COLO668 (cell line): ENCODE results near the gene TMEM33.

Source experiments
- DNase-seq: peaks from one replicate; lab custom pipeline; 2025; ENCODE audit not compliant: unreplicated experiment; lab: John Stamatoyannopoulos, UW

The TMEM33 gene

DNA sequence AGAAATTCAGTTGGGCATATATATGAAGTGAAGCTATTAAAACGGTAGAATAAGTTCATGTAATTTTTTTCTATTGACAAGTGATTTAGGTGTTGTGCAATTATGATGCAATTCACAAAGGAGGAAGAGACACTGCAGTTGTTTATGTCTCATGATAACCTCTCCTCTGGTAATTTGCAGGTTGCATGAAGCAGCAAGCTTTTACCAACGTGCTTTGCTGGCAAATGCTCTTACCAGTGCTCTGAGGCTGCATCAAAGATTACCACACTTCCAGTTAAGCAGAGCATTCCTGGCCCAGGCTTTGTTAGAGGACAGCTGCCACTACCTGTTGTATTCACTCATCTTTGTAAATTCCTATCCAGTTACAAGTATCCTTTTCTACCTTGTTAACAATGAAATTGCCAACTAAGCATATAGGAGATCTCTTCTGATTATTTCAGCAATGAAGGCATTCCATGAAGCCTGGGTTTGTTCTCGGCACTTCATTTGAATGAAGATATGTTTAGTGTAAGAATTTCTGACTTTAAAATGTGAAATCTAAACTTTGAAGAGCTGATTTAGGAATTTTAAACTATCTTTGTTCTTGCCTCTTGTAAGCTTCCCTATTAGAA, 3.9 kb downstream of the TMEM33 start:
- no peak for DNase-seq

DNA sequence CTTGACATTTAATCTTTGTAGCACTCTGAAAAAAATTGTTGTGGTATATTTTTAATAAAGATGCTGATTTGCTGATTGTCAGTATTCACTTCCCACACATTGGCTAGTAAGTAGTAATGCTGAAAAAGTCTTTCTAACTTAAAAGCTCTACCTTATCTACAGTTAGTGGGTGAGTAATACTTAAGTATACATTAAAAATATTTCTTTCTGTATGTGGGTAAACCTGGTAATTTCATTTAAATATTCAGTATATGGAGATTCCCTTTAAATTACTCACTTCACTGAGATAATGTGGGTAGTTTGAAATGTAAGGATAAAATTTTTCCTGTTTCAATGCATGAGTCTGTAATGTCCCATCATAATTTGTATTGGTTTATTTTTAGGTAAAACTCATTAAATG, 5.6 kb downstream of the TMEM33 start:
- no peak for DNase-seq

GRCh38 chr4:41943506-41943905, 8.3 kb downstream of the TMEM33 start:
- no peak for DNase-seq

- DNase-seq: no peak
These were observed 8.9 kb downstream of the TMEM33 start for GRCh38 chr4:41944089-41944488.

- no peak for DNase-seq
These were observed 14.3 kb downstream of the TMEM33 start for GRCh38 chr4:41949531-41949930.

GRCh38 chr4:41957634-41958033, 22.4 kb downstream of the TMEM33 start:
- no peak for DNase-seq

- no peak for DNase-seq
These were observed 27.9 kb downstream of the TMEM33 start for GRCh38 chr4:41963105-41963504.

DNA sequence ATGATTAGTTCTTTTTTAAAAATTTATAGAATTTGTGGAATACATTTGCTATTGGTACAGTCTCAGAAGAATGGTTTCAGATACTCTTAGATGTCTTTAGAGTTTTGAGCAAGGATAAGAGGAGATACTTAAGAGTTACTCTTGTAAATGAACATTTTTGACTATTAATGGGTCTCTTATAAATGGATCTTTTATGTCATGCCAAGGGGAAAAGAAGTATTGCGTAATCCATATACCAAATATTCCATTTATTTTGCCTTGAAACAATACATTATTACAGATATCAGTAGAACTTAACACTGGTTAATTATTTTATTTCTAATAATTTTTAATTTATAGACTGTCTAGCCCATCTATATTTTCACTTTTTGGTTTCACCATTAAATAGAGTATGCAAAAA, 29.2 kb downstream of the TMEM33 start:
- no peak for DNase-seq

- no peak for DNase-seq
These were observed 32.2 kb downstream of the TMEM33 start for GRCh38 chr4:41967392-41967791.

GRCh38 chr4:41969671-41970070, 34.4 kb downstream of the TMEM33 start:
- no peak for DNase-seq

GRCh38 chr4:41975341-41975740, 40.1 kb downstream of the TMEM33 start:
- no peak for DNase-seq

DNA sequence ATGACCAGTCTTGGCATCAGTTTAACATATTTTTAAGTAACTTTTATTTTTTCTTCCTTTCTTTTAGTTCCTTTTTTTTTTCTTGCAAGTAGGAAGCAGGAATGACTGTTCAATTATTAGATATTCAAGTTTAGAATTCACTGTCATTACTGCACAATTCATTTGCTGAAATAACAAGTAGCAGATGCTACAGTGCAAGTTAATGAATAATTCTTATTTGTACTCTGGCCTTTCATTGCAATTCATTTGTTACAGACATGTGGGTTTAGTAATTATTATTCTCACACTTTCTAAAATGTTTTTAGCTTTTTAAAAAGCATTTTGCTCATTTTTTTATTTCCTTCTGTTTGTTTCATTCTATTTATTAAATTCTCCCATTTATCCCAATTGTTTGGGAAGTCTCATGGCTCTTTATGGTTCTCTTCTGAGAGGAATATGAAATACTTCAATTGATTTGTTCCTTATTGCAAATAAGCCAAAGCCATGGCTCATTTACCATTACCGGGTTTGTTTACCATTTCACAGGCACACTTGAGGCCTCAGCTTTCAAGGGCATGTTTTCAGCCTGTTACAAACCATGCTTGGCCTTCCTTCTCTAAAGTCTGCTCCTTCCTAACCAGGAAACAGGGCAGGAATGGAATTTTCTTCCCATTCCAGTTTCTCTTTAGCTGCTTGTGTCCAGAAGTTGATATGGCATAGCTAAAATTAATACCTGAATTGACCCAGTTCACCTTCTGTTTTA, 41.7 kb downstream of the TMEM33 start:
- peak; percentile 32 for DNase-seq

DNA sequence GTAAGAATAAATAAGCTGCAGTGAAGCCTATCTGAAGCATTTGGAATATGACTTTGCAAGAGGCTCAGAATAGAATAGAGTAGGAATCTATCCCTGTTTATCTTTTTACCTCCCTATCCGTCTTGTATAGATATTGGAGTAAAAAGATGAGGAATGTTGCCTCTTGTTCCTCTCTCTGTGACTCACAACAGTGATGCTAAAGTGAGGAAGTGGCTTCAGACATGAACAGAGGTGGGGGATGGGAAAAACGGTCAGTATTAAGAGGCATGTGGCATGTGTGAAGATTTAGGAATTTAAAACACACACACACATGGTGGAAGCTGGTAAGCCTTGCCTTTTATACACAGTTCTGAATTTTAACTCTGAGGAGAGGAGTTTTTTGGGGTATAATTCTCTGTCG, 42.5 kb downstream of the TMEM33 start:
- DNase-seq: no peak

DNA sequence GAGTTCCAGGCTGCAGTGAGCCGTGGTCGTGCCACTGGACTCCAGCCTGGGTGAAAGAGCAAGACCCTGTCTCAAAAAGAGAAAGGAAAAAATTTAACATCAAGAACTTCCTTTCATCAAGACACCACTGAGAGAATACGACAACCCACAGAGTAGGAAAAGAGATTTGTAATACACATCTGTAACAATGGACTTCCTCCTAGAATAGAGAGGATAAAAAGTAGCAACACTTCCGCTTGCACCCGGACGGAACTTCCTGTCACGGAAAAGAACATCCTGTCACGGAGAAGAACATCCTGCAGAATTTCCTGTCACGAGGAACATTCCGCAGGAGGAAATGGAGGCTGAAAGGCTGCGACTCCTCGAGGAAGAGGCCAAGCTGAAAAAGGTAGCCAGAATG, 46.2 kb downstream of the TMEM33 start, which contains the start of gene DCAF4L1:
Gene DCAF4L1 (plus strand): TSS at position 301 of the 400 bp plus-strand sequence. CDS start 37 bp downstream, at position 338.
- no peak for DNase-seq

DNA sequence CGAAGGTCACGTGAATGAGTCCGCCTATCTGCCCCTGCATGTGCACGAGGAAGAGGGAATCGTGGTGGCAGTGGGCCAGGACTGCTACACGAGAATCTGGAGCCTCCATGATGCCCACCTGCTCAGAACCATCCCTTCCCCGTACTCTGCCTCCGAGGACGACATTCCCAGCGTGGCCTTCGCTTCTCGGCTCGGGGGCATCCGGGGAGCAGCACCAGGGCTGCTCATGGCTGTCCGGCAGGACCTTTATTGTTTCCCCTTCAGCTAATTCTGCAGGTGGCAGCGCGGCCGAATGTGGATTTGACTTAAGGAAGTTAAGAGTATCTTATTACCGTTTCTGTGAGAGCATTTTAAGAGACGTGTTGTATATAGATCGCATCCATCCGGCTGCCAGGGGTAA, 47.5 kb downstream of the TMEM33 start:
- DNase-seq: no peak

- DNase-seq: no peak
These were observed 49.9 kb downstream of the TMEM33 start for GRCh38 chr4:41985151-41985550.

DNA sequence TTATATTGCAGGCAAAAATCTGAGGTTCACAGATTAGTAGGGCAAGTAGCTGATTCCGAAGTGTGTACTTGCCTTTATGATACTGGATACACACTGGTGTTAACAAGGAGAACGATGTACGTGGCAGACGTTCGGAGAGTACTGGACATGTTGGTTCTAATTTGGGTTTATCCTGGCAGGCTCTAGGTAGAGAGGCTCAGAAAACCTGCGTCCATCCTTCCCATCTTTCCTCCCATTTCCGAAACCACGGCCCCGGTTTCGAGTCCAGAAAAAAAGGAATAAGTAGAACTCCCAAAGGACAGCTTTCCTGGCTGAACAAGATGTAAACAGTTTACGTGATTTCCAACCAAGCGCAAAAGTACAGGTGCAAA, 54.8 kb downstream of the TMEM33 start:
- DNase-seq: no peak

GRCh38 chr4:41990365-41991111, 55.3 kb downstream of the TMEM33 start, which contains the start of gene SLC30A9:
Gene SLC30A9, plus strand, starts transcription at chr4:41990530. Its CDS starts 122 bp downstream, at chr4:41990652.
- peak; percentile 92 for DNase-seq

- no peak for DNase-seq
These were observed 56.9 kb downstream of the TMEM33 start for GRCh38 chr4:41991916-41992767.

- no peak for DNase-seq
These were observed 58.0 kb downstream of the TMEM33 start for GRCh38 chr4:41992967-41993857.
